IPS DF 6.9 (cell line): Measurements from ENCODE around the gene ST6GAL2.

Experiments
- DNase-seq: peaks from one replicate; pipeline ENCODE4 v3.0.0-alpha.2; 2013; ENCODE audit warnings: low read depth, low spot score
- H3K27ac ChIP-seq: one replicate; pipeline ENCODE4 v1.5.1; 2013; ENCODE audit warnings: low read length, control low read depth
- H3K27me3 ChIP-seq: 2 replicates; pipeline ENCODE4 v1.6.1; 2013; ENCODE audit warnings: mild to moderate bottlenecking, low read length; ENCODE audit not compliant: control insufficient read depth, insufficient read depth
- H3K36me3 ChIP-seq: 2 replicates; pipeline ENCODE4 v1.6.1; 2013; ENCODE audit warnings: low read length; ENCODE audit not compliant: control insufficient read depth, insufficient read depth
- H3K4me1 ChIP-seq: 2 replicates; pipeline ENCODE4 v1.6.1; 2013; ENCODE audit warnings: low read length; ENCODE audit not compliant: control insufficient read depth, insufficient read depth
- H3K4me3 ChIP-seq: 2 replicates; pipeline ENCODE4 v1.5.1; 2013; ENCODE audit warnings: mild to moderate bottlenecking, low read length
- H3K9me3 ChIP-seq: 2 replicates; pipeline ENCODE4 v1.6.1; 2013; ENCODE audit warnings: low read length, inconsistent platforms; ENCODE audit not compliant: control insufficient read depth, insufficient read depth
- WGBS: extraction: QIAGEN DNeasy Blood & Tissue Kit; methylation state at CpG from one replicate; pipeline ENCODE4 v1.1.7; 2013; ENCODE audit warnings: mixed read lengths, missing lambda C conversion rate; ENCODE audit not compliant: insufficient read length, insufficient coverage; 5-methylcytosine and 5-hydroxymethylcytosine counted together

Gene ST6GAL2

GRCh38 chr2:106798826-106799552, 87.0 kb downstream of the ST6GAL2 start:
- WGBS: no CpG with 5 or more reads among the region's 5 CpGs
- DNase-seq: no peak
- Histone ChIP-seq H3K4me3 (no peak overlapping the region), H3K9me3 (no peaks in the 10 kb centered on the region), H3K36me3 (no peaks in the 10 kb centered on the region), H3K27me3 (no peaks in the 10 kb centered on the region), H3K27ac (no peak overlapping the region), H3K4me1 (0 out of 2 replicates have a peak, but pooled peaks cover 2% of the 10 kb centered on the region)

GRCh38 chr2:106797494-106797893, 88.5 kb downstream of the ST6GAL2 start:
- Histone ChIP-seq H3K4me1 (0 out of 2 replicates have a peak, but pooled peaks cover 2% of the 10 kb centered on the region), H3K4me3 (no peak overlapping the region), H3K9me3 (no peaks in the 10 kb centered on the region), H3K27me3 (no peaks in the 10 kb centered on the region), H3K36me3 (no peaks in the 10 kb centered on the region), H3K27ac (no peak overlapping the region)
- DNase-seq: no peak
- no CpG with 5 or more reads among the region's 5 CpGs for WGBS

GRCh38 chr2:106792671-106793070, 93.3 kb downstream of the ST6GAL2 start:
- Histone ChIP-seq H3K36me3 (no peaks in the 10 kb centered on the region), H3K27ac (no peak overlapping the region), H3K4me1 (no peaks in the 10 kb centered on the region), H3K4me3 (no peak overlapping the region), H3K27me3 (no peaks in the 10 kb centered on the region), H3K9me3 (no peaks in the 10 kb centered on the region)
- no CpG with 5 or more reads among the region's 2 CpGs for WGBS
- DNase-seq: no peak

- DNase-seq: peak; percentile 9
- WGBS: no CpG with 5 or more reads among the region's 6 CpGs
- H3K9me3 ChIP-seq: no peaks in the 10 kb centered on the region
These were observed 96.8 kb downstream of the ST6GAL2 start for GRCh38 chr2:106789185-106789584.

GRCh38 chr2:106782681-106783080, 103.3 kb downstream of the ST6GAL2 start:
- Histone ChIP-seq H3K9me3 (no peaks in the 10 kb centered on the region), H3K36me3 (no peaks in the 10 kb centered on the region), H3K4me1 (no peaks in the 10 kb centered on the region), H3K27ac (no peak overlapping the region), H3K4me3 (no peak overlapping the region), H3K27me3 (no peaks in the 10 kb centered on the region)
- DNase-seq: no peak
- WGBS: no CpG with 5 or more reads among the region's 3 CpGs

More at GRCh38 chr2:106789185-106789584, 96.8 kb downstream of the ST6GAL2 start:
- H3K4me1 ChIP-seq: no peaks in the 10 kb centered on the region
- H3K36me3 ChIP-seq: no peaks in the 10 kb centered on the region
- no peak overlapping the region for H3K27ac ChIP-seq
- no peaks in the 10 kb centered on the region for H3K27me3 ChIP-seq
- H3K4me3 ChIP-seq: no peak overlapping the region

- no peaks in the 10 kb centered on the region for H3K36me3 ChIP-seq
- WGBS: no CpG with 5 or more reads among the region's 3 CpGs
- no peak overlapping the region for H3K27ac ChIP-seq
- no peaks in the 10 kb centered on the region for H3K9me3 ChIP-seq
- H3K4me3 ChIP-seq: no peak overlapping the region
- no peak for DNase-seq
- H3K4me1 ChIP-seq: no peaks in the 10 kb centered on the region
- H3K27me3 ChIP-seq: no peaks in the 10 kb centered on the region
These were observed 104.8 kb downstream of the ST6GAL2 start for GRCh38 chr2:106781196-106781595.

- no CpG with 5 or more reads among the region's 3 CpGs for WGBS
- no peak overlapping the region for H3K27ac ChIP-seq
- no peaks in the 10 kb centered on the region for H3K4me1 ChIP-seq
- H3K36me3 ChIP-seq: no peaks in the 10 kb centered on the region
- no peaks in the 10 kb centered on the region for H3K27me3 ChIP-seq
- DNase-seq: no peak
- no peak overlapping the region for H3K4me3 ChIP-seq
- H3K9me3 ChIP-seq: no peaks in the 10 kb centered on the region
These were observed 114.2 kb downstream of the ST6GAL2 start for GRCh38 chr2:106771811-106772210.

GRCh38 chr2:106770986-106771385, 115.0 kb downstream of the ST6GAL2 start:
- H3K27me3 ChIP-seq: no peaks in the 10 kb centered on the region
- no peak overlapping the region for H3K27ac ChIP-seq
- WGBS: no CpG with 5 or more reads among the region's 2 CpGs
- no peaks in the 10 kb centered on the region for H3K9me3 ChIP-seq
- no peak overlapping the region for H3K4me3 ChIP-seq
- H3K4me1 ChIP-seq: no peaks in the 10 kb centered on the region
- no peaks in the 10 kb centered on the region for H3K36me3 ChIP-seq
- DNase-seq: no peak

- Histone ChIP-seq H3K4me3 (no peak overlapping the region), H3K36me3 (no peaks in the 10 kb centered on the region), H3K4me1 (peaks cover 2% of the 10 kb centered on the region; the same call in 1 of the 2 replicates), H3K9me3 (no peaks in the 10 kb centered on the region), H3K27me3 (no peaks in the 10 kb centered on the region), H3K27ac (no peak overlapping the region)
- no CpG with 5 or more reads among the region's 5 CpGs for WGBS
- DNase-seq: no peak
These were observed 121.4 kb downstream of the ST6GAL2 start for GRCh38 chr2:106764614-106765013.

GRCh38 chr2:106759966-106760365, 126.0 kb downstream of the ST6GAL2 start:
- Histone ChIP-seq H3K36me3 (no peaks in the 10 kb centered on the region), H3K27me3 (no peaks in the 10 kb centered on the region), H3K4me3 (no peak overlapping the region), H3K4me1 (peaks cover 2% of the 10 kb centered on the region; the same call in 1 of the 2 replicates), H3K9me3 (no peaks in the 10 kb centered on the region), H3K27ac (no peak overlapping the region)
- no peak for DNase-seq
- WGBS: no CpG with 5 or more reads among the region's 2 CpGs
